Measurements from ENCODE around the gene CCDC47. TPM values are rescaled to one million over a fixed set of nuclear protein-coding genes. Genes with fewer than 3 reads are reported as not detected.

Gene CCDC47
- total and polyA plus RNA-seq, 2 donors from 2014 or later, result 50.9 to 83.1 TPM

- TF ChIP-seq, protein P1, sequence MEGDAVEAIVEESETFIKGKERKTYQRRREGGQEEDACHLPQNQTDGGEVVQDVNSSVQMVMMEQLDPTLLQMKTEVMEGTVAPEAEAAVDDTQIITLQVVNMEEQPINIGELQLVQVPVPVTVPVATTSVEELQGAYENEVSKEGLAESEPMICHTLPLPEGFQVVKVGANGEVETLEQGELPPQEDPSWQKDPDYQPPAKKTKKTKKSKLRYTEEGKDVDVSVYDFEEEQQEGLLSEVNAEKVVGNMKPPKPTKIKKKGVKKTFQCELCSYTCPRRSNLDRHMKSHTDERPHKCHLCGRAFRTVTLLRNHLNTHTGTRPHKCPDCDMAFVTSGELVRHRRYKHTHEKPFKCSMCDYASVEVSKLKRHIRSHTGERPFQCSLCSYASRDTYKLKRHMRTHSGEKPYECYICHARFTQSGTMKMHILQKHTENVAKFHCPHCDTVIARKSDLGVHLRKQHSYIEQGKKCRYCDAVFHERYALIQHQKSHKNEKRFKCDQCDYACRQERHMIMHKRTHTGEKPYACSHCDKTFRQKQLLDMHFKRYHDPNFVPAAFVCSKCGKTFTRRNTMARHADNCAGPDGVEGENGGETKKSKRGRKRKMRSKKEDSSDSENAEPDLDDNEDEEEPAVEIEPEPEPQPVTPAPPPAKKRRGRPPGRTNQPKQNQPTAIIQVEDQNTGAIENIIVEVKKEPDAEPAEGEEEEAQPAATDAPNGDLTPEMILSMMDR (IDR thresholded peaks at IDR 0.05; ENCODE audit: borderline replicate concordance, extremely low read depth, insufficient read depth), result no peak
- no peak for FAIRE-seq
- no peak overlapping the region for H3K9ac ChIP-seq (ENCODE audit: low read length in 3 of 3)
Measured at GRCh38 chr17:63701456-63701820, 72.0 kb downstream of the CCDC47 start.

GRCh38 chr17:63700528-63701455 lies 72.6 kb downstream of the CCDC47 start:
- H3K27me3 ChIP-seq (ENCODE audit: control insufficient read depth, insufficient read depth, low read length), result no peaks in the 10 kb centered on the region
- peaks cover 0 to 15% (median 10%) of the 10 kb centered on the region in 3 donors for H3K36me3 ChIP-seq (ENCODE audit: control insufficient read depth in 2 of 3, insufficient read depth in 3 of 3, low read length in 3 of 3)
- peak overlapping the region in 1 of 3 donors; percentile 7 for H3K9ac ChIP-seq (ENCODE audit: low read length in 3 of 3)
- H3K4me1 ChIP-seq (ENCODE audit: control insufficient read depth in 2 of 3, insufficient read depth in 2 of 3, low read depth in 1 of 3, low read length in 3 of 3), result peaks cover 0 to 13% (median 0%) of the 10 kb centered on the region in 3 donors
- intact Hi-C loops (cut with DNase I), result no loop called here
- TF ChIP-seq, protein P1 (IDR thresholded peaks at IDR 0.05; ENCODE audit: borderline replicate concordance, extremely low read depth, insufficient read depth), result no peak
- H3K4me3 ChIP-seq (ENCODE audit: low read length in 3 of 3), result peak overlapping the region in 1 of 3 donors; percentile 39
- DNase-seq (peak; percentile 49 to 94 (median 70)), FAIRE-seq (no peak)
- no peaks in the 10 kb centered on the region for H3K9me3 ChIP-seq (ENCODE audit: control insufficient read depth in 2 of 3, insufficient read depth in 1 of 3, low read length in 3 of 3)
- H3K27ac ChIP-seq (ENCODE audit: low read depth in 2 of 2, low read length in 2 of 2), result peak overlapping the region; percentile 71 to 72

More at GRCh38 chr17:63701456-63701820, 72.0 kb downstream of the CCDC47 start:
- H3K36me3 ChIP-seq (ENCODE audit: control insufficient read depth in 2 of 3, insufficient read depth in 3 of 3, low read length in 3 of 3), result peaks cover 0 to 17% (median 10%) of the 10 kb centered on the region in 3 donors
- intact Hi-C loops (cut with DNase I), result no loop called here
- H3K27ac ChIP-seq (ENCODE audit: low read depth in 2 of 2, low read length in 2 of 2), result peak overlapping the region; percentile 71 to 72
- peak in 1 of 5 donors; percentile 54 for DNase-seq
- H3K9me3 ChIP-seq (ENCODE audit: control insufficient read depth in 2 of 3, insufficient read depth in 1 of 3, low read length in 3 of 3), result no peaks in the 10 kb centered on the region
- H3K4me1 ChIP-seq (ENCODE audit: control insufficient read depth in 2 of 3, insufficient read depth in 2 of 3, low read depth in 1 of 3, low read length in 3 of 3), result peaks cover 0 to 13% (median 0%) of the 10 kb centered on the region in 3 donors
- H3K4me3 ChIP-seq (ENCODE audit: low read length in 3 of 3), result peak overlapping the region in 1 of 3 donors; percentile 39
- no peaks in the 10 kb centered on the region for H3K27me3 ChIP-seq (ENCODE audit: control insufficient read depth, insufficient read depth, low read length)

- Histone ChIP-seq H3K27ac (ENCODE audit: low read depth in 2 of 2, low read length in 2 of 2) (peak within 1 kb of the TSS; percentile 71 to 72), H3K4me1 (ENCODE audit: control insufficient read depth in 2 of 3, insufficient read depth in 2 of 3, low read depth in 1 of 3, low read length in 3 of 3) (peaks cover 0 to 13% (median 0%) of the 10 kb centered on the region in 3 donors)
Measured at GRCh38 chr17:63699638-63700527, 73.5 kb downstream of the CCDC47 start, which contains the start of gene LIMD2. LIMD2 (minus strand) TSS chr17:63700125; CDS start chr17:63699298, 827 bp downstream.

More at GRCh38 chr17:63699638-63700527, 73.5 kb downstream of the CCDC47 start, which contains the start of gene LIMD2:
- no peaks in the 10 kb centered on the region for H3K9me3 ChIP-seq (ENCODE audit: control insufficient read depth in 2 of 3, insufficient read depth in 1 of 3, low read length in 3 of 3)
- intact Hi-C loops (cut with DNase I), result no loop called here
- peak within 1 kb of the TSS in 1 of 3 donors; percentile 7 for H3K9ac ChIP-seq (ENCODE audit: low read length in 3 of 3)
- TF ChIP-seq, protein P1 (IDR thresholded peaks at IDR 0.05; ENCODE audit: borderline replicate concordance, extremely low read depth, insufficient read depth), result no peak
- no peak for FAIRE-seq
- H3K27me3 ChIP-seq (ENCODE audit: control insufficient read depth, insufficient read depth, low read length), result no peaks in the 10 kb centered on the region
- DNase-seq, result peak; percentile 58 to 92 (median 81)
- H3K36me3 ChIP-seq (ENCODE audit: control insufficient read depth in 2 of 3, insufficient read depth in 3 of 3, low read length in 3 of 3), result peaks cover 0 to 9% (median 5%) of the 10 kb centered on the region in 3 donors
- peak within 1 kb of the TSS in 1 of 3 donors; percentile 46 for H3K4me3 ChIP-seq (ENCODE audit: low read length in 3 of 3)
